Sigmoid colon (tissue), 7 donors: ENCODE results near the gene GSE1. TPM values are rescaled to one million over a fixed set of nuclear protein-coding genes. Genes with fewer than 3 reads are reported as not detected.

Source experiments
- DNase-seq: peaks from one replicate; pipeline ENCODE4 v3.0.0-alpha.2; 2019
- H3K27ac ChIP-seq, 4 donors: fragments of 200-600 bp; sonication (generic); one replicate each; pipeline ENCODE4 v1.5.1; 2016 to 2019; ENCODE audit warnings: mild to moderate bottlenecking in 1 of 4
- H3K27me3 ChIP-seq, 3 donors: fragments of 200-600 bp; sonication (generic); one replicate each; pipeline ENCODE4 v1.5.1; 2019; ENCODE audit warnings: mild to moderate bottlenecking in 1 of 3
- H3K36me3 ChIP-seq, 4 donors: fragments of 200-600 bp; sonication (generic); one replicate each; pipeline ENCODE4 v1.5.1; 2016 to 2019
- H3K4me1 ChIP-seq, 4 donors: fragments of 200-600 bp; sonication (generic); one replicate each; pipeline ENCODE4 v1.5.1; 2017 to 2019
- H3K4me3 ChIP-seq, 4 donors: fragments of 200-600 bp; sonication (generic); one replicate each; pipeline ENCODE4 v1.5.1; 2017 to 2019; ENCODE audit warnings: mild to moderate bottlenecking in 2 of 4, moderate library complexity in 1 of 4
- H3K9me3 ChIP-seq, 4 donors: fragments of 200-600 bp in 3 of 4; sonication (generic) in 3 of 4; one replicate each; pipeline versions ENCODE4 v1.5.1 to v1.6.1; 2013 to 2019
- EP300 ChIP-seq, 4 donors: sonication (generic); formaldehyde crosslinking; IDR thresholded peaks; one replicate each; pipeline ENCODE4 v1.6.1; 2017; ENCODE audit warnings: antibody characterized with exemption in 4 of 4
- POLR2A ChIP-seq, 2 donors: fragments of 450-650 bp; IDR thresholded peaks; one replicate each; pipeline ENCODE4 v1.6.1; 2016; ENCODE audit warnings: antibody characterized with exemption in 2 of 2, mild to moderate bottlenecking in 2 of 2, moderate library complexity in 2 of 2
- POLR2AphosphoS5 ChIP-seq, 4 donors: sonication (generic); formaldehyde crosslinking; IDR thresholded peaks; one replicate each; pipeline ENCODE4 v1.6.1; 2017; ENCODE audit warnings: antibody characterized with exemption in 4 of 4
- WGBS, 2 donors: extraction: QIAGEN DNeasy Blood & Tissue Kit; methylation state at CpG; one replicate each; pipeline ENCODE4 v1.1.7; 2013; 5-methylcytosine and 5-hydroxymethylcytosine counted together
- intact Hi-C: fragments of 100-400 bp; cut with DNase I; formaldehyde crosslinking; loops from one replicate; pipeline ENCODE4 v1.15.1; 2023
- polyA plus RNA-seq, 3 donors: library from polyadenylated mRNA; stranded (reverse); fragments of 200-250 nt; gene quantifications; one replicate each; pipeline ENCODE4 v1.2.3, GENCODE V29; 2013
- total RNA-seq, 4 donors: library from RNA; depleted of rRNA; stranded (reverse); fragments of >200 nt; gene quantifications; one replicate each; pipeline ENCODE4 v1.1.0, GENCODE V29; 2016
- TF ChIP-seq, protein P1 (sequence below), 4 experiments: fragments of 450-650 bp in 3 of 4; fragments of 200-600 bp in 1 of 4; IDR thresholded peaks; one replicate each; pipeline ENCODE4 v1.5.1; 2016 to 2019; ENCODE audit warnings: antibody characterized with exemption in 4 of 4, mild to moderate bottlenecking in 3 of 4, moderate library complexity in 2 of 4
- donor health status: healthy with polysubstance abuse.
- donor health status: Bipolar disorder and iron deficiency.
- donor health status: healthy.

GSE1 gene
- total and polyA plus RNA-seq, 7 donors: 12.0 to 76.7 (median 42.5) TPM

DNA sequence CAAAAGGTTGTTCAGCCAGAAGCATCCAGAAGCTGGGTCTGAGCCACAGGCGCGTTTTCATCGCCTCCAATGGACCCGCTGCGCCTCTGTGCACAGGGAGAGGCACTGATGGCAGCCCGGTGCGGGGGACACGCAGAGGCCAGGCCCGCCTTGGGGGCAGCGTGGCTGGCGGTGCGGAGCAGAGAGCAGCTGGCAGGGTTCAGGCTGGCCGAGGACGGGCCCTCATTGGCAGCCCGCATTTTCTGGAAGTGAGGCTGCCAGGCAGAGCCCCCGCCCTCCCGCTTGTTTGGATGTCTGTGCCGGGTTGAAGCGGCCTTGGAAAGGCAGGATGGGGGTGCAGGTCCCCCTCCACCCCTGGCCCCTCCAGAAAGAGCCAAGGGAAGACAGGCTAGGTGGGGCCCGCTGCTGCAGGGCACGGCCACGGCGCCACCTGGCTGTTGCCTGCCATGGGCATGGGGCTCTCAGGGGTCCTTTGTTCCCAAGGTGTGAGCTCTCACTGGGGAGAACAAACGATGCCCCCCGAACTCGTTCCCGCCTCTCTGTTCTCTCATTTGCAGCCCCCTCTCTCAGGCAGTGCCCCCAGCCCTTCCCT, 18.8 kb downstream of the GSE1 start:
- no peak for TF ChIP-seq EP300 (IDR thresholded peaks at IDR 0.05)
- no peak for DNase-seq
- peaks cover 0 to 9% (median 0%) of the 10 kb centered on the region in 4 donors for H3K36me3 ChIP-seq
- no peaks in the 10 kb centered on the region for H3K27me3 ChIP-seq
- H3K4me1 ChIP-seq: peaks cover 0 to 33% (median 31%) of the 10 kb centered on the region in 4 donors
- H3K27ac ChIP-seq: peak overlapping the region in 2 of 4 donors; percentile 4 to 31
- intact Hi-C loops: no loop called here
- no peaks in the 10 kb centered on the region for H3K9me3 ChIP-seq
- no peak overlapping the region for H3K4me3 ChIP-seq
- WGBS, 2 donors: 87 to 90% methylated on average over 27 of the region's 27 CpGs

GRCh38 chr16:85632709-85633437, 19.8 kb downstream of the GSE1 start:
- intact Hi-C loops: no loop called here
- no peak for DNase-seq
- H3K36me3 ChIP-seq: peaks cover 0 to 9% (median 0%) of the 10 kb centered on the region in 4 donors
- H3K9me3 ChIP-seq: no peaks in the 10 kb centered on the region
- TF ChIP-seq EP300 (IDR thresholded peaks at IDR 0.05): no peak
- no peak for TF ChIP-seq POLR2A (IDR thresholded peaks at IDR 0.05)
- TF ChIP-seq, protein P1, sequence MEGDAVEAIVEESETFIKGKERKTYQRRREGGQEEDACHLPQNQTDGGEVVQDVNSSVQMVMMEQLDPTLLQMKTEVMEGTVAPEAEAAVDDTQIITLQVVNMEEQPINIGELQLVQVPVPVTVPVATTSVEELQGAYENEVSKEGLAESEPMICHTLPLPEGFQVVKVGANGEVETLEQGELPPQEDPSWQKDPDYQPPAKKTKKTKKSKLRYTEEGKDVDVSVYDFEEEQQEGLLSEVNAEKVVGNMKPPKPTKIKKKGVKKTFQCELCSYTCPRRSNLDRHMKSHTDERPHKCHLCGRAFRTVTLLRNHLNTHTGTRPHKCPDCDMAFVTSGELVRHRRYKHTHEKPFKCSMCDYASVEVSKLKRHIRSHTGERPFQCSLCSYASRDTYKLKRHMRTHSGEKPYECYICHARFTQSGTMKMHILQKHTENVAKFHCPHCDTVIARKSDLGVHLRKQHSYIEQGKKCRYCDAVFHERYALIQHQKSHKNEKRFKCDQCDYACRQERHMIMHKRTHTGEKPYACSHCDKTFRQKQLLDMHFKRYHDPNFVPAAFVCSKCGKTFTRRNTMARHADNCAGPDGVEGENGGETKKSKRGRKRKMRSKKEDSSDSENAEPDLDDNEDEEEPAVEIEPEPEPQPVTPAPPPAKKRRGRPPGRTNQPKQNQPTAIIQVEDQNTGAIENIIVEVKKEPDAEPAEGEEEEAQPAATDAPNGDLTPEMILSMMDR (IDR thresholded peaks at IDR 0.05): no peak
- no peak for TF ChIP-seq POLR2AphosphoS5 (IDR thresholded peaks at IDR 0.05)
- no peak overlapping the region for H3K4me3 ChIP-seq
- no peaks in the 10 kb centered on the region for H3K27me3 ChIP-seq
- 90 to 93% methylated on average over 35 of the region's 35 CpGs for WGBS, 2 donors
- no peak overlapping the region for H3K27ac ChIP-seq
- H3K4me1 ChIP-seq: peaks cover 0 to 33% (median 29%) of the 10 kb centered on the region in 4 donors

DNA sequence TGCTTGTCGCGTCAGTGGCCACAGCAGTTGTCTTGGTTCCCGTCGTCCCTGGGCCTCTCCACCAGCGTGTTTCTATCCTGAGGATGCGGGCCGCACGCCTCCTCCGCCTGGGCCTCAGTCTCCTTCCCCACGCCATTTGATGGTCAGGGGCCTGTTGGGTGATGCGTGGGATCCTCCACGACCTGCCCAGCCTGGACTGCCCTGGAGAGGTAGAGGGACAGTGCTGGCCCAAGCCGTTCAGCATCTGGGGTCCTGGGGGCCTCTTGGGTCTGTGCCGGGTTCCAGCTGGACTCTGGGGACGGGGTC, 20.3 kb downstream of the GSE1 start:
- no peak for DNase-seq
- intact Hi-C loops: no loop called here
- no peak overlapping the region for H3K27ac ChIP-seq
- H3K4me3 ChIP-seq: no peak overlapping the region
- TF ChIP-seq, protein P1 (IDR thresholded peaks at IDR 0.05): no peak
- TF ChIP-seq POLR2A (IDR thresholded peaks at IDR 0.05) (no peak), POLR2AphosphoS5 (IDR thresholded peaks at IDR 0.05) (no peak), EP300 (IDR thresholded peaks at IDR 0.05) (no peak)
- H3K4me1 ChIP-seq: peaks cover 0 to 32% (median 27%) of the 10 kb centered on the region in 4 donors
- H3K36me3 ChIP-seq: peaks cover 0 to 9% (median 0%) of the 10 kb centered on the region in 4 donors
- H3K9me3 ChIP-seq: no peaks in the 10 kb centered on the region
- 92% methylated on average over 15 of the region's 15 CpGs for WGBS, 2 donors
- no peaks in the 10 kb centered on the region for H3K27me3 ChIP-seq

DNA sequence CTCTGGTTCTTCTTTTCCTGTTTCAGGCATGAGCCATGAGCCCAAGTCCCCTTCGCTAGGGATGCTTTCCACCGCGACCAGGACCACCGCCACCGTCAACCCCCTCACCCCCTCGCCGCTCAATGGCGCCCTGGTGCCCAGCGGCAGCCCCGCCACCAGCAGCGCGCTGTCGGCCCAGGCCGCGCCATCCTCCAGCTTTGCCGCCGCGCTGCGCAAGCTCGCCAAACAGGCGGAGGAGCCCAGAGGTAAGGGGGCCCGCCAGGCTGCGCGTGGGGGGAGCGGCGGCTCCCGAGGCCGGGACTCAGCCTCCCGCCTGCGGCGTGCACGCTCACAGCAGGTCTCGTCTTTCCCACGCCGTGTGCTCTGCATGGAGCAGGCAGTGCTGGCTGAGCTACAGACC, 20.8 kb downstream of the GSE1 start:
- peaks cover 0 to 35% (median 30%) of the 10 kb centered on the region in 4 donors for H3K4me1 ChIP-seq
- H3K27me3 ChIP-seq: no peaks in the 10 kb centered on the region
- DNase-seq: no peak
- H3K9me3 ChIP-seq: no peaks in the 10 kb centered on the region
- no peak overlapping the region for H3K27ac ChIP-seq
- H3K4me3 ChIP-seq: no peak overlapping the region
- 93 to 94% methylated on average over 35 of the region's 35 CpGs for WGBS, 2 donors
- TF ChIP-seq, protein P1 (IDR thresholded peaks at IDR 0.05): no peak
- no peak for TF ChIP-seq EP300 (IDR thresholded peaks at IDR 0.05)
- no peak for TF ChIP-seq POLR2AphosphoS5 (IDR thresholded peaks at IDR 0.05)
- TF ChIP-seq POLR2A (IDR thresholded peaks at IDR 0.05): no peak
- peaks cover 0 to 9% (median 0%) of the 10 kb centered on the region in 4 donors for H3K36me3 ChIP-seq
- intact Hi-C loops: no loop called here

GRCh38 chr16:85634747-85635544, 21.8 kb downstream of the GSE1 start:
- DNase-seq: no peak
- Histone ChIP-seq H3K36me3 (peaks cover 0 to 9% (median 0%) of the 10 kb centered on the region in 4 donors), H3K27ac (no peak overlapping the region), H3K4me3 (no peak overlapping the region), H3K27me3 (no peaks in the 10 kb centered on the region), H3K4me1 (peaks cover 0 to 45% (median 40%) of the 10 kb centered on the region in 4 donors), H3K9me3 (no peaks in the 10 kb centered on the region)
- intact Hi-C loops: no loop called here
- 69 to 85% methylated on average over 24 of the region's 24 CpGs for WGBS, 2 donors
- TF ChIP-seq EP300 (IDR thresholded peaks at IDR 0.05) (no peak), POLR2AphosphoS5 (IDR thresholded peaks at IDR 0.05) (no peak), POLR2A (IDR thresholded peaks at IDR 0.05) (no peak)
- TF ChIP-seq, protein P1 (IDR thresholded peaks at IDR 0.05): no peak
